Measurements from ENCODE around the gene CDH22.

GRCh38 chr20:46202766-46203509, 105.4 kb downstream of the CDH22 start:
- TF ChIP-seq POLR2A (IDR thresholded peaks at IDR 0.05): no peak
- TF ChIP-seq, protein P1, sequence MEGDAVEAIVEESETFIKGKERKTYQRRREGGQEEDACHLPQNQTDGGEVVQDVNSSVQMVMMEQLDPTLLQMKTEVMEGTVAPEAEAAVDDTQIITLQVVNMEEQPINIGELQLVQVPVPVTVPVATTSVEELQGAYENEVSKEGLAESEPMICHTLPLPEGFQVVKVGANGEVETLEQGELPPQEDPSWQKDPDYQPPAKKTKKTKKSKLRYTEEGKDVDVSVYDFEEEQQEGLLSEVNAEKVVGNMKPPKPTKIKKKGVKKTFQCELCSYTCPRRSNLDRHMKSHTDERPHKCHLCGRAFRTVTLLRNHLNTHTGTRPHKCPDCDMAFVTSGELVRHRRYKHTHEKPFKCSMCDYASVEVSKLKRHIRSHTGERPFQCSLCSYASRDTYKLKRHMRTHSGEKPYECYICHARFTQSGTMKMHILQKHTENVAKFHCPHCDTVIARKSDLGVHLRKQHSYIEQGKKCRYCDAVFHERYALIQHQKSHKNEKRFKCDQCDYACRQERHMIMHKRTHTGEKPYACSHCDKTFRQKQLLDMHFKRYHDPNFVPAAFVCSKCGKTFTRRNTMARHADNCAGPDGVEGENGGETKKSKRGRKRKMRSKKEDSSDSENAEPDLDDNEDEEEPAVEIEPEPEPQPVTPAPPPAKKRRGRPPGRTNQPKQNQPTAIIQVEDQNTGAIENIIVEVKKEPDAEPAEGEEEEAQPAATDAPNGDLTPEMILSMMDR (IDR thresholded peaks at IDR 0.05 in 4 of 5, conservative IDR thresholded peaks at IDR 0.05 in 1 of 5): no peak
